Left ventricle myocardium inferior (tissue), 1 donor: ENCODE measurements around the gene AMOTL2. TPM values are rescaled to one million over a fixed set of nuclear protein-coding genes. Genes with fewer than 3 reads are reported as not detected.

Source experiments
- DNase-seq: peaks from one replicate; pipeline ENCODE4 v3.0.0-alpha.2; 2020
- H3K27ac ChIP-seq: fragments of 200-600 bp; replicated peaks from 2 replicates; pipeline ENCODE4 v1.8.0; 2021
- H3K27me3 ChIP-seq: fragments of 200-600 bp; 2 replicates; pipeline ENCODE4 v1.8.0; 2021; ENCODE audit warnings: low read depth
- H3K36me3 ChIP-seq: fragments of 200-600 bp; 2 replicates; pipeline ENCODE4 v1.8.0; 2021
- H3K4me1 ChIP-seq: fragments of 200-600 bp; 2 replicates; pipeline ENCODE4 v1.8.0; 2021
- H3K4me3 ChIP-seq: fragments of 200-600 bp; 2 replicates; pipeline ENCODE4 v1.8.0; 2021; ENCODE audit warnings: mild to moderate bottlenecking, moderate library complexity
- H3K9me3 ChIP-seq: fragments of 200-600 bp; replicated peaks from 2 replicates; pipeline ENCODE4 v1.8.0; 2021
- CTCF ChIP-seq: fragments of 200-600 bp; IDR thresholded peaks from 2 replicates; pipeline ENCODE4 v1.8.0; 2021; ENCODE audit warnings: antibody characterized with exemption, mild to moderate bottlenecking, borderline replicate concordance
- intact Hi-C: fragments of 100-400 bp; cut with micrococcal nuclease; formaldehyde crosslinking; loops from one replicate; pipeline ENCODE4 v1.11.0; 2022
- total RNA-seq: library from RNA; stranded (reverse); fragmentation: NEBNext Ultra II Directional; extraction: Animal tissue kit (Norgen Biotek cat#: 25700); gene quantifications from one replicate; pipeline ENCODE4 v1.2.1, GENCODE V29; 2021
- donor health status: DM: no; HTN: yes; CAD: no; lungs with severe emphysema.

The AMOTL2 gene
- total RNA-seq, 1 donor from 2014 or later, result 44.4 TPM

- intact Hi-C loops, result no loop called here
- Histone ChIP-seq H3K27ac (no peak overlapping the region), H3K36me3 (no peaks in the 10 kb centered on the region), H3K9me3 (no peaks in the 10 kb centered on the region), H3K4me1 (peaks cover 13% of the 10 kb centered on the region), H3K27me3 (no peaks in the 10 kb centered on the region), H3K4me3 (no peak overlapping the region)
- DNase-seq, result no peak
- TF ChIP-seq CTCF, result no peak
Measured at GRCh38 chr3:134320749-134321148, 53.5 kb downstream of the AMOTL2 start.

DNA sequence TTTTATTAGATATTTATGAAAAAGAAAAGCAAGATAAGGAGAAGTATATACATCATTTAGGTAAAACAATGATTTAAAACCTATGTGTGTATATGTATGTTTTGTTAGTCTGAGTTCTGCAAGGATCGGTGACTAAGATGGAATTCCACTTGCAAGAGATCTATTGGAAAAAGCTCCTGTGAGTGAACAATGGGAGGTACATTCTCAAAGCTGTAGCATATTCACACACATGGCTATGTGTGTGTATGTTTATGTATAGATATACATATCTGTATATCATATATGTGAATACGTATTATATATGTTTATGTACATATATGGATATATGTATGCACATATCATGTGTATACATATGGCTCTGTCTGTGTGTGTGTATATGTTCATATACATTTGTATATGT lies 54.3 kb downstream of the AMOTL2 start:
- Histone ChIP-seq H3K27me3 (no peaks in the 10 kb centered on the region), H3K4me3 (no peak overlapping the region), H3K27ac (no peak overlapping the region), H3K4me1 (peaks cover 17% of the 10 kb centered on the region), H3K36me3 (no peaks in the 10 kb centered on the region), H3K9me3 (no peaks in the 10 kb centered on the region)
- DNase-seq, result no peak
- no peak for TF ChIP-seq CTCF
- intact Hi-C loops, result no loop called here

- DNase-seq, result no peak
- Histone ChIP-seq H3K4me3 (no peak overlapping the region), H3K9me3 (no peaks in the 10 kb centered on the region), H3K27me3 (no peaks in the 10 kb centered on the region), H3K4me1 (peaks cover 34% of the 10 kb centered on the region), H3K36me3 (no peaks in the 10 kb centered on the region), H3K27ac (no peak overlapping the region)
- TF ChIP-seq CTCF, result no peak
- intact Hi-C loops, result no loop called here
Measured at GRCh38 chr3:134318166-134318565, 56.1 kb downstream of the AMOTL2 start.

DNA sequence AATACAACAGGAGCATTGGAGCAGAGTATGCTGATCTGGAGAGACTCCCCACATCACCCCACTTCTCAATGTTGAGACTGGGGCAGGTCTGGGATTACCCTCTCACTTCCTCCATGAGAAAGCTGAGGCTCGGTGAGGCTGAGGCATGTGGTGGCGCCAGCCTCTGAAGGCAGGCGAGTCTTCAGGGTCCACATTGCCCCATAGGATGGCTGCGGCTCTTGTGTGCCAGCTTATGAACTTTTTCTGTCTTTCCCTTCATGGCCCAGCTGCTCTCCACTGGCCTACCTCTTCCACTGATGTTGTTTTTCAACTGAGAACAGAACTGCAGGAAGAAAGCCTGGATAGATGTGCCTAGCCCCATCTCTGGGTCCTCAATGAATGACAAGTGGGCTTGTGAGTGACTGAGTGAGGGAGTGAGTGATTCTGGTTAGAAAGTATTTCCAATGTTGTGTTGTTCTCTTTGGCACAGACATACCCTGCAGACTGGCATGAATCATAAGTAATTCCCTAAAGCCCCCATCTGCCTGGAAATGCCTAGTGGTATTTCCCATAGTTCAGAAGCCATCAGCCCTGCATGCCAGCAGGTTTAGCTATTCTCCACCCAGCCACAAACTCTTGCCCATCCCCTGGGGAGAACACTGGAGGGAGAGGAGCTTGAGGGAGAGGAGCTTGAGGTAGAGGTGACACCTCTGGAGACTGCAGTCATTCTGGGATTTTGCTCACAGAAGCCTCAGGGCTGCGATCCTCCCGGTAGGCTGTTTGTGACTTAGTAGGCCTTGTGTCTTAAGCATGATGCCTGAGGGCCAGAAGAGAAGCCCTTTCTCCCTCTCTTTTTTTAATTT lies 56.9 kb downstream of the AMOTL2 start:
- Histone ChIP-seq H3K9me3 (no peaks in the 10 kb centered on the region), H3K4me3 (no peak overlapping the region), H3K27me3 (no peaks in the 10 kb centered on the region), H3K36me3 (no peaks in the 10 kb centered on the region), H3K4me1 (peaks cover 41% of the 10 kb centered on the region), H3K27ac (no peak overlapping the region)
- DNase-seq, result no peak
- TF ChIP-seq CTCF, result no peak
- intact Hi-C loops, result no loop called here

- intact Hi-C loops, result no loop called here
- no peaks in the 10 kb centered on the region for H3K36me3 ChIP-seq
Measured at GRCh38 chr3:134315286-134316106, 58.8 kb downstream of the AMOTL2 start.

More at GRCh38 chr3:134315286-134316106, 58.8 kb downstream of the AMOTL2 start:
- Histone ChIP-seq H3K4me1 (peaks cover 56% of the 10 kb centered on the region), H3K9me3 (no peaks in the 10 kb centered on the region), H3K27ac (peak overlapping the region; percentile 97), H3K4me3 (peak overlapping the region; percentile 1), H3K27me3 (no peaks in the 10 kb centered on the region)
- no peak for TF ChIP-seq CTCF
- DNase-seq, result peak; percentile 83
